Stimulated activated memory B cell treated with anti-CD40 and anti-IgM and Interleukin-4, amounts not matched to agents 10 μg/mL and 1 μg/mL and 100 μg/mL, for 72 hours (primary cell): ENCODE results near the gene EPHA8.

Experiments
- ATAC-seq: fragments of 150-1000 bp; cut with Tn5 transposase; 2 replicates; pipeline ENCODE4 v1.10.0; 2021
- H3K27ac Mint-ChIP-seq: one replicate; pipeline ENCODE4 v1.8.0; 2022; ENCODE audit warnings: mild to moderate bottlenecking, mixed read lengths
- H3K27me3 Mint-ChIP-seq: one replicate; pipeline ENCODE4 v1.8.0; 2022; ENCODE audit warnings: mixed read lengths
- H3K36me3 Mint-ChIP-seq: one replicate; pipeline ENCODE4 v1.8.0; 2022; ENCODE audit warnings: mixed read lengths
- H3K4me1 Mint-ChIP-seq: one replicate; pipeline ENCODE4 v1.8.0; 2022; ENCODE audit warnings: mixed read lengths
- H3K4me3 Mint-ChIP-seq: one replicate; pipeline ENCODE4 v1.8.0; 2022; ENCODE audit warnings: mild to moderate bottlenecking, moderate library complexity, mixed read lengths
- H3K9me3 Mint-ChIP-seq: one replicate; pipeline ENCODE4 v1.8.0; 2022; ENCODE audit warnings: mixed read lengths

The EPHA8 gene

GRCh38 chr1:22529901-22530621 is 33.2 kb upstream of the EPHA8 start:
- H3K36me3 Mint-ChIP-seq: peaks cover 77% of the 10 kb centered on the region
- H3K4me3 Mint-ChIP-seq: no peak overlapping the region
- H3K27ac Mint-ChIP-seq: no peak overlapping the region
- no peaks in the 10 kb centered on the region for H3K27me3 Mint-ChIP-seq
- H3K4me1 Mint-ChIP-seq: no peaks in the 10 kb centered on the region
- no peak for ATAC-seq
- H3K9me3 Mint-ChIP-seq: no peaks in the 10 kb centered on the region

- Mint-ChIP-seq H3K4me3 (no peak overlapping the region), H3K36me3 (peaks cover 71% of the 10 kb centered on the region), H3K27ac (no peak overlapping the region), H3K27me3 (no peaks in the 10 kb centered on the region), H3K4me1 (no peaks in the 10 kb centered on the region), H3K9me3 (no peaks in the 10 kb centered on the region)
- no peak for ATAC-seq
Measured at GRCh38 chr1:22530715-22531114, 32.6 kb upstream of the EPHA8 start.

- H3K9me3 Mint-ChIP-seq: no peaks in the 10 kb centered on the region
- ATAC-seq: no peak
- peaks cover 71% of the 10 kb centered on the region for H3K36me3 Mint-ChIP-seq
- H3K27me3 Mint-ChIP-seq: no peaks in the 10 kb centered on the region
- no peak overlapping the region for H3K4me3 Mint-ChIP-seq
- H3K27ac Mint-ChIP-seq: no peak overlapping the region
- H3K4me1 Mint-ChIP-seq: no peaks in the 10 kb centered on the region
Measured at GRCh38 chr1:22531251-22531650, 32.0 kb upstream of the EPHA8 start.

GRCh38 chr1:22533244-22533895 is 29.9 kb upstream of the EPHA8 start:
- no peak for ATAC-seq
- H3K9me3 Mint-ChIP-seq: no peaks in the 10 kb centered on the region
- no peak overlapping the region for H3K4me3 Mint-ChIP-seq
- H3K36me3 Mint-ChIP-seq: peaks cover 51% of the 10 kb centered on the region
- peaks cover 4% of the 10 kb centered on the region for H3K4me1 Mint-ChIP-seq
- H3K27ac Mint-ChIP-seq: no peak overlapping the region
- no peaks in the 10 kb centered on the region for H3K27me3 Mint-ChIP-seq

- ATAC-seq: no peak
- H3K36me3 Mint-ChIP-seq: peaks cover 39% of the 10 kb centered on the region
- H3K4me1 Mint-ChIP-seq: peaks cover 5% of the 10 kb centered on the region
- no peak overlapping the region for H3K4me3 Mint-ChIP-seq
- H3K9me3 Mint-ChIP-seq: no peaks in the 10 kb centered on the region
- H3K27me3 Mint-ChIP-seq: no peaks in the 10 kb centered on the region
- no peak overlapping the region for H3K27ac Mint-ChIP-seq
Measured at GRCh38 chr1:22534951-22535350, 28.3 kb upstream of the EPHA8 start.

GRCh38 chr1:22535399-22535798 is 27.9 kb upstream of the EPHA8 start:
- H3K27me3 Mint-ChIP-seq: no peaks in the 10 kb centered on the region
- H3K36me3 Mint-ChIP-seq: peaks cover 35% of the 10 kb centered on the region
- H3K9me3 Mint-ChIP-seq: no peaks in the 10 kb centered on the region
- H3K4me1 Mint-ChIP-seq: peaks cover 8% of the 10 kb centered on the region
- ATAC-seq: no peak
- no peak overlapping the region for H3K4me3 Mint-ChIP-seq
- H3K27ac Mint-ChIP-seq: no peak overlapping the region

GRCh38 chr1:22536506-22536905 is 26.8 kb upstream of the EPHA8 start:
- Mint-ChIP-seq H3K27me3 (no peaks in the 10 kb centered on the region), H3K9me3 (no peaks in the 10 kb centered on the region), H3K27ac (no peak overlapping the region), H3K4me1 (peaks cover 12% of the 10 kb centered on the region), H3K36me3 (peaks cover 30% of the 10 kb centered on the region), H3K4me3 (no peak overlapping the region)
- no peak for ATAC-seq

GRCh38 chr1:22537441-22538139 is 25.7 kb upstream of the EPHA8 start:
- Mint-ChIP-seq H3K36me3 (peaks cover 22% of the 10 kb centered on the region), H3K27ac (no peak overlapping the region)
- ATAC-seq: no peak

GRCh38 chr1:22539510-22540118 is 23.7 kb upstream of the EPHA8 start:
- no peak for ATAC-seq
- Mint-ChIP-seq H3K27me3 (no peaks in the 10 kb centered on the region), H3K36me3 (peaks cover 6% of the 10 kb centered on the region), H3K27ac (no peak overlapping the region), H3K4me3 (no peak overlapping the region), H3K4me1 (peaks cover 12% of the 10 kb centered on the region), H3K9me3 (no peaks in the 10 kb centered on the region)

More at GRCh38 chr1:22537441-22538139, 25.7 kb upstream of the EPHA8 start:
- Mint-ChIP-seq H3K9me3 (no peaks in the 10 kb centered on the region), H3K27me3 (no peaks in the 10 kb centered on the region), H3K4me1 (peaks cover 12% of the 10 kb centered on the region), H3K4me3 (no peak overlapping the region)

GRCh38 chr1:22540337-22540736 is 23.0 kb upstream of the EPHA8 start:
- no peaks in the 10 kb centered on the region for H3K9me3 Mint-ChIP-seq
- no peak for ATAC-seq
- H3K27me3 Mint-ChIP-seq: no peaks in the 10 kb centered on the region
- no peak overlapping the region for H3K27ac Mint-ChIP-seq
- H3K4me1 Mint-ChIP-seq: peaks cover 12% of the 10 kb centered on the region
- H3K4me3 Mint-ChIP-seq: no peak overlapping the region
- H3K36me3 Mint-ChIP-seq: peaks cover 6% of the 10 kb centered on the region

- Mint-ChIP-seq H3K4me3 (no peak overlapping the region), H3K9me3 (no peaks in the 10 kb centered on the region), H3K36me3 (no peaks in the 10 kb centered on the region), H3K4me1 (peaks cover 12% of the 10 kb centered on the region), H3K27ac (no peak overlapping the region), H3K27me3 (peaks cover 19% of the 10 kb centered on the region)
- no peak for ATAC-seq
Measured at GRCh38 chr1:22542886-22543285, 20.4 kb upstream of the EPHA8 start.

- no peak overlapping the region for H3K4me3 Mint-ChIP-seq
- H3K27ac Mint-ChIP-seq: no peak overlapping the region
- peaks cover 7% of the 10 kb centered on the region for H3K4me1 Mint-ChIP-seq
- H3K36me3 Mint-ChIP-seq: no peaks in the 10 kb centered on the region
- ATAC-seq: no peak
- H3K9me3 Mint-ChIP-seq: no peaks in the 10 kb centered on the region
- H3K27me3 Mint-ChIP-seq: peaks cover 27% of the 10 kb centered on the region
Measured at GRCh38 chr1:22543679-22544078, 19.6 kb upstream of the EPHA8 start.

GRCh38 chr1:22544606-22545005 is 18.7 kb upstream of the EPHA8 start:
- Mint-ChIP-seq H3K4me1 (peaks cover 7% of the 10 kb centered on the region), H3K36me3 (no peaks in the 10 kb centered on the region), H3K4me3 (no peak overlapping the region), H3K27ac (no peak overlapping the region), H3K9me3 (no peaks in the 10 kb centered on the region), H3K27me3 (peaks cover 36% of the 10 kb centered on the region)
- no peak for ATAC-seq

- H3K27ac Mint-ChIP-seq: no peak overlapping the region
- no peak overlapping the region for H3K4me3 Mint-ChIP-seq
- H3K9me3 Mint-ChIP-seq: no peaks in the 10 kb centered on the region
- H3K27me3 Mint-ChIP-seq: peaks cover 42% of the 10 kb centered on the region
- no peak for ATAC-seq
- no peaks in the 10 kb centered on the region for H3K36me3 Mint-ChIP-seq
- H3K4me1 Mint-ChIP-seq: peaks cover 7% of the 10 kb centered on the region
Measured at GRCh38 chr1:22545141-22545540, 18.1 kb upstream of the EPHA8 start.

GRCh38 chr1:22547186-22547817 is 16.0 kb upstream of the EPHA8 start:
- no peaks in the 10 kb centered on the region for H3K9me3 Mint-ChIP-seq
- H3K27ac Mint-ChIP-seq: no peak overlapping the region
- H3K4me1 Mint-ChIP-seq: no peaks in the 10 kb centered on the region
- H3K4me3 Mint-ChIP-seq: no peak overlapping the region
- no peaks in the 10 kb centered on the region for H3K36me3 Mint-ChIP-seq
- H3K27me3 Mint-ChIP-seq: peaks cover 63% of the 10 kb centered on the region
- ATAC-seq: no peak
